Vagina (tissue), 2 donors: ENCODE data around the gene HEG1. TPM values are rescaled to one million over a fixed set of nuclear protein-coding genes. Genes with fewer than 3 reads are reported as not detected.

Experiments
- DNase-seq, 2 donors: peaks; one replicate each; pipeline ENCODE4 v3.0.0-alpha.2; 2017; ENCODE audit errors: extremely low spot score in 2 of 2
- H3K27ac ChIP-seq: fragments of 200-600 bp; sonication (generic); one replicate; pipeline ENCODE4 v1.5.1; 2019
- H3K27me3 ChIP-seq: fragments of 200-600 bp; sonication (generic); one replicate; pipeline ENCODE4 v1.5.1; 2019
- H3K36me3 ChIP-seq, 2 donors: fragments of 200-600 bp; sonication (generic); one replicate each; pipeline ENCODE4 v1.5.1; 2017 to 2019
- H3K4me1 ChIP-seq: fragments of 200-600 bp; sonication (generic); one replicate; pipeline ENCODE4 v1.5.1; 2019
- H3K4me3 ChIP-seq, 2 donors: fragments of 200-600 bp; sonication (generic); 1 replicate in 1 of 2; 2 replicates in 1 of 2; pipeline ENCODE4 v1.5.1; 2016 to 2019
- H3K9me3 ChIP-seq: fragments of 200-600 bp; sonication (generic); one replicate; pipeline ENCODE4 v1.5.1; 2019
- POLR2A ChIP-seq, 2 donors: fragments of 450-650 bp; IDR thresholded peaks; one replicate each; pipeline ENCODE4 v1.6.1; 2017; ENCODE audit warnings: antibody characterized with exemption in 2 of 2, mild to moderate bottlenecking in 2 of 2, moderate library complexity in 2 of 2
- POLR2AphosphoS5 ChIP-seq, 2 donors: sonication (generic); formaldehyde crosslinking; IDR thresholded peaks; one replicate each; pipeline ENCODE4 v1.9.0; 2017; ENCODE audit warnings: antibody characterized with exemption in 2 of 2, mild to moderate bottlenecking in 2 of 2, low read depth in 1 of 2; ENCODE audit not compliant: insufficient read depth in 1 of 2
- intact Hi-C: fragments of 100-400 bp; cut with DNase I; formaldehyde crosslinking; loops from one replicate; pipeline ENCODE4 v1.15.1; 2023
- total RNA-seq: library from RNA; depleted of rRNA; stranded (reverse); fragments of >200 nt; gene quantifications from one replicate; pipeline ENCODE4 v1.2.3, GENCODE V29; 2016
- TF ChIP-seq, protein P1 (sequence below), 3 experiments: fragments of 450-650 bp in 2 of 3; fragments of 200-600 bp in 1 of 3; sonication (generic) in 1 of 3; IDR thresholded peaks; one replicate each; pipeline ENCODE4 v1.5.1; 2017 to 2019; ENCODE audit warnings: antibody characterized with exemption in 3 of 3, mild to moderate bottlenecking in 2 of 3, moderate library complexity in 2 of 3

The HEG1 gene
- total RNA-seq, 1 donor from 2014 or later, result 47.1 TPM

- Histone ChIP-seq H3K9me3 (no peaks in the 10 kb centered on the region), H3K4me1 (peaks cover 68% of the 10 kb centered on the region), H3K27ac (peak overlapping the region; percentile 95), H3K27me3 (no peaks in the 10 kb centered on the region), H3K36me3 (no peaks in the 10 kb centered on the region), H3K4me3 (peak overlapping the region; percentile 72 to 88)
- intact Hi-C loops, result no loop called here
- DNase-seq, result no peak
- no peak for TF ChIP-seq POLR2AphosphoS5 (IDR thresholded peaks at IDR 0.05; ENCODE audit: insufficient read depth in 1 of 2, low read depth in 1 of 2)
- TF ChIP-seq, protein P1, sequence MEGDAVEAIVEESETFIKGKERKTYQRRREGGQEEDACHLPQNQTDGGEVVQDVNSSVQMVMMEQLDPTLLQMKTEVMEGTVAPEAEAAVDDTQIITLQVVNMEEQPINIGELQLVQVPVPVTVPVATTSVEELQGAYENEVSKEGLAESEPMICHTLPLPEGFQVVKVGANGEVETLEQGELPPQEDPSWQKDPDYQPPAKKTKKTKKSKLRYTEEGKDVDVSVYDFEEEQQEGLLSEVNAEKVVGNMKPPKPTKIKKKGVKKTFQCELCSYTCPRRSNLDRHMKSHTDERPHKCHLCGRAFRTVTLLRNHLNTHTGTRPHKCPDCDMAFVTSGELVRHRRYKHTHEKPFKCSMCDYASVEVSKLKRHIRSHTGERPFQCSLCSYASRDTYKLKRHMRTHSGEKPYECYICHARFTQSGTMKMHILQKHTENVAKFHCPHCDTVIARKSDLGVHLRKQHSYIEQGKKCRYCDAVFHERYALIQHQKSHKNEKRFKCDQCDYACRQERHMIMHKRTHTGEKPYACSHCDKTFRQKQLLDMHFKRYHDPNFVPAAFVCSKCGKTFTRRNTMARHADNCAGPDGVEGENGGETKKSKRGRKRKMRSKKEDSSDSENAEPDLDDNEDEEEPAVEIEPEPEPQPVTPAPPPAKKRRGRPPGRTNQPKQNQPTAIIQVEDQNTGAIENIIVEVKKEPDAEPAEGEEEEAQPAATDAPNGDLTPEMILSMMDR (IDR thresholded peaks at IDR 0.05), result no peak
- TF ChIP-seq POLR2A (IDR thresholded peaks at IDR 0.05), result no peak
These were observed 1.7 kb downstream of the HEG1 start for GRCh38 chr3:125054062-125054448.

- Histone ChIP-seq H3K4me3 (peak overlapping the region; percentile 34 to 72), H3K27ac (peak overlapping the region; percentile 95), H3K9me3 (no peaks in the 10 kb centered on the region), H3K4me1 (peaks cover 75% of the 10 kb centered on the region), H3K27me3 (no peaks in the 10 kb centered on the region), H3K36me3 (no peaks in the 10 kb centered on the region)
- TF ChIP-seq POLR2A (IDR thresholded peaks at IDR 0.05) (no peak), POLR2AphosphoS5 (IDR thresholded peaks at IDR 0.05; ENCODE audit: insufficient read depth in 1 of 2, low read depth in 1 of 2) (no peak)
- TF ChIP-seq, protein P1 (IDR thresholded peaks at IDR 0.05), result no peak
- intact Hi-C loops, result no loop called here
- no peak for DNase-seq
These were observed 2.5 kb downstream of the HEG1 start for GRCh38 chr3:125053304-125053699.

DNA sequence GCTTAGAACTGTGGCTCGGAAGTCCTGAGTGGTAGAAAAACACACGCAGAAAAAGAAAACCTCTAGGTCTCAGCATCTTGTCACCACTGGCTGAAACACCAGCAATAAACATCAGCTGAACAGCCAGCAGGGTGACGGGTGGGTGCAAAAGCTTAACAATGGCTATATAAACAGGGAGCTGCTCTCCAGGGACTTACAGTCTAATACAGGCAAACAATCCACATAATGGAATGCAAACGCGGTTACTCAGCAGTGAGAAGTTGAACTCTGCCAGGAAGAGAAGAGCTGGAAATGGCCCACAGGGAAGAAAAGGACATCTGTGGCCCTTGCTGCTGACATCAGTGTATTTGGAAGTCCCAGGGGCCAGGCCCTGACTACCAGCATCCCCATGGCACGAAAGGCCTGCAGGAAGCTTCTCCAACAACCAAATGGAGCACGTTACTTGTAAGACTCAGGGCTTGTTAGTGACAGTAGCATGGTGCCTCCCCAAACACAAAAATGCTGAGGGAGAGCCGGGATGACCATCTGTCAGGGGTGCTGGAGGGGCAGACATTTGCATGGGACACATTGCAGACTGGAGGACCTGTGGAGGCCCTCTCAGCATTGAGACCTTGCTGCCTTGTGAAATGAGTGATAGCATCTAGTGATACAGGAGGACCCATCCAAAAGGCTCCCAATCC, 3.0 kb downstream of the HEG1 start:
- intact Hi-C loops, result no loop called here
- peak overlapping the region; percentile 34 to 72 for H3K4me3 ChIP-seq
- no peak for DNase-seq
- TF ChIP-seq POLR2A (IDR thresholded peaks at IDR 0.05), result no peak
- H3K36me3 ChIP-seq, result no peaks in the 10 kb centered on the region
- no peaks in the 10 kb centered on the region for H3K9me3 ChIP-seq
- H3K27me3 ChIP-seq, result no peaks in the 10 kb centered on the region
- peak overlapping the region; percentile 95 for H3K27ac ChIP-seq
- peaks cover 80% of the 10 kb centered on the region for H3K4me1 ChIP-seq

GRCh38 chr3:125051715-125052581, 3.8 kb downstream of the HEG1 start:
- no peak for DNase-seq
- no peaks in the 10 kb centered on the region for H3K9me3 ChIP-seq
- intact Hi-C loops, result no loop called here
- TF ChIP-seq, protein P1 (IDR thresholded peaks at IDR 0.05), result no peak
- TF ChIP-seq POLR2AphosphoS5 (IDR thresholded peaks at IDR 0.05; ENCODE audit: insufficient read depth in 1 of 2, low read depth in 1 of 2) (no peak), POLR2A (IDR thresholded peaks at IDR 0.05) (no peak)
- no peaks in the 10 kb centered on the region for H3K27me3 ChIP-seq
- no peaks in the 10 kb centered on the region for H3K36me3 ChIP-seq
- peaks cover 79% of the 10 kb centered on the region for H3K4me1 ChIP-seq
- peak overlapping the region; percentile 95 for H3K27ac ChIP-seq
- peak overlapping the region; percentile 34 to 72 for H3K4me3 ChIP-seq

DNA sequence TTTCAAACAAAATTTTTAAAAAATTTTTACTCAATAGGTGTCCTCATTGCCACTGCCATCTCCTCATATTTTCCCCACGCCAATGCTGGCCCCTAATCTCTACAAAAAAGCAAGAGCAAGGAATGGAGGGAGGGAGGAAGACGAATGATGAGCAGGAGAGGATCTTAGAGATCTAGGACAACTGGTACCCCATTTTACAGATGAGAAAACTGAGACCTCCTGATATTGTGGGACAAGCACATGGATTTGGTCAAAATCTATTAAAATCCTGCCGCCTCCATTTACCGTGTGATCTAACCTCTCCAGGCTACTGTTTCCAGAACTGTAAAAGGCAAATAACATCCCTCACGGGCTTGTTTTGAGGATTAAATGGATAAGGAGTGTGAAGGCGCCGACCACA, 4.6 kb downstream of the HEG1 start:
- H3K27ac ChIP-seq, result peak overlapping the region; percentile 95
- no peak overlapping the region for H3K4me3 ChIP-seq
- peaks cover 79% of the 10 kb centered on the region for H3K4me1 ChIP-seq
- no peaks in the 10 kb centered on the region for H3K36me3 ChIP-seq
- no peaks in the 10 kb centered on the region for H3K27me3 ChIP-seq
- no peaks in the 10 kb centered on the region for H3K9me3 ChIP-seq
- DNase-seq, result no peak
- TF ChIP-seq POLR2A (IDR thresholded peaks at IDR 0.05), result no peak
- no peak for TF ChIP-seq POLR2AphosphoS5 (IDR thresholded peaks at IDR 0.05; ENCODE audit: insufficient read depth in 1 of 2, low read depth in 1 of 2)
- TF ChIP-seq, protein P1 (IDR thresholded peaks at IDR 0.05), result no peak
- intact Hi-C loops, result no loop called here
